Activated T-helper 1 cell treated with anti-CD3 and anti-CD28 coated beads, Interleukin-12 subunit alpha, Interleukin-12 subunit beta, Interleukin-2, Interleukin-4 antibody, amounts not matched to agents 30 ng/mL and 10 ng/mL and 1 ng/mL, durations not matched to agents 14 hours and 24 hours and 36 hours (primary cell): ENCODE results near the gene KIF12. TPM values are rescaled to one million over a fixed set of nuclear protein-coding genes. Genes with fewer than 3 reads are reported as not detected.

ENCODE experiments used
- DNase-seq: peaks from one replicate; pipeline ENCODE4 v3.0.0; 2021; ENCODE audit warnings: low spot score
- H3K27ac Mint-ChIP-seq: one replicate; pipeline ENCODE4 v1.8.0; 2021; ENCODE audit warnings: mild to moderate bottlenecking, mixed read lengths
- H3K27me3 Mint-ChIP-seq: one replicate; pipeline ENCODE4 v1.8.0; 2022; ENCODE audit warnings: mild to moderate bottlenecking, moderate library complexity, mixed read lengths; ENCODE audit not compliant: insufficient read depth
- H3K36me3 Mint-ChIP-seq: one replicate; pipeline ENCODE4 v1.8.0; 2021; ENCODE audit warnings: low read depth, mixed read lengths
- H3K4me1 Mint-ChIP-seq: one replicate; pipeline ENCODE4 v1.8.0; 2021; ENCODE audit warnings: low read depth, mixed read lengths
- H3K4me3 Mint-ChIP-seq: one replicate; pipeline ENCODE4 v1.8.0; 2021; ENCODE audit warnings: mild to moderate bottlenecking, moderate library complexity, mixed read lengths
- H3K9me3 Mint-ChIP-seq: one replicate; pipeline ENCODE4 v1.8.0; 2021; ENCODE audit warnings: mixed read lengths
- intact Hi-C: fragments of 100-400 bp; cut with micrococcal nuclease; formaldehyde crosslinking; loops from one replicate; pipeline ENCODE4 v1.15.1; 2024
- total RNA-seq: library from RNA; stranded (reverse); gene quantifications from 2 replicates; pipeline ENCODE4 v1.2.3, GENCODE V29; 2022

Gene KIF12
- total RNA-seq, 1 donor from 2014 or later, result not detected

DNA sequence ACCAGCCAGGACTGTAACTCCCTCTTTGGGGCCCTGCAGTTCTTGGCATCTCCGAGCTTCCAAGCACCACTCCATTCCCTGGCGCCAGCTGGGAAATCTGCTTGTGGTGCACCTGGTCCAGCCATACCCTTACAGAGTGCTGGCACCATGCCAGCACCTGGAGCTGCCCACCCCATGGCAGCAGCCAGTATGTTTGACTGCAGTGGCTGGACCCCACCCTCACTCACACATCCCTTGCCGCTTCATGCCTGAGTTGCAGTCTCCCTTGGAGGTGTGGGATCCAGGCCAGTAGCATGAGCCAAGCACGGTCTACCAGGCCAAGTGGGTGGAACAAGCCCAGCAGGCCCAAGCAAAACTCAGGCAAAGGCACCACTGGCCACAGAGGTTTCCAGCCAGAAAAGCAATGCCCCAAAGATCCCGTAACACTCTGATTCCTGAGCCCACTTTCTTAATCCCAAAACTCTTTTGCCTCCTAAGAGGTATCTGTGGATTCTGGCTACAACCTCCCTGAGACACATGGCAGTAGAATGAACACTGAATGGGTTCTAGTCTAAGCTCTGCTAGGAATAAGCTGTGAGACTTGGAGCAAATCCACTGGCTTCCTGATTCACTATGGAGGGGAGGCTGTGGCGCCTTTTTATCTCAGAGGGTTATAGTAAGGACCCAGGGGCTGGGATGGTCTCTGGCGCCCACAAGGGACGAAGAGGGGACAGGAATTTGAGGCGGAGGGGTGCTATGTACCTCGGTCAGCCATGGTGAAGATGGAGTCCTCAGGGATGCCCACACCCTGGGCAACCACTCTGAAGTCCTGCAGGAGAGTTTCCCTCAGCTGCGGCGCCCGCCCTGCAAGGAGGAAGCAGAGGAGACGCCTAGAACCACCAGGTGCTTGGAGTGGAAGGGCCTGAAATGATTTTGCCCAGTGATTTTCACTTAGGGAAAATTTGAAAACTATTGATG lies 26.6 kb downstream of the KIF12 start:
- no peaks in the 10 kb centered on the region for H3K36me3 Mint-ChIP-seq
- H3K4me1 Mint-ChIP-seq, result no peaks in the 10 kb centered on the region
- H3K4me3 Mint-ChIP-seq, result no peak overlapping the region
- H3K9me3 Mint-ChIP-seq, result no peaks in the 10 kb centered on the region
- no peak for DNase-seq
- peaks cover 1% of the 10 kb centered on the region for H3K27me3 Mint-ChIP-seq
- intact Hi-C loops, result no loop called here
- H3K27ac Mint-ChIP-seq, result no peak overlapping the region

DNA sequence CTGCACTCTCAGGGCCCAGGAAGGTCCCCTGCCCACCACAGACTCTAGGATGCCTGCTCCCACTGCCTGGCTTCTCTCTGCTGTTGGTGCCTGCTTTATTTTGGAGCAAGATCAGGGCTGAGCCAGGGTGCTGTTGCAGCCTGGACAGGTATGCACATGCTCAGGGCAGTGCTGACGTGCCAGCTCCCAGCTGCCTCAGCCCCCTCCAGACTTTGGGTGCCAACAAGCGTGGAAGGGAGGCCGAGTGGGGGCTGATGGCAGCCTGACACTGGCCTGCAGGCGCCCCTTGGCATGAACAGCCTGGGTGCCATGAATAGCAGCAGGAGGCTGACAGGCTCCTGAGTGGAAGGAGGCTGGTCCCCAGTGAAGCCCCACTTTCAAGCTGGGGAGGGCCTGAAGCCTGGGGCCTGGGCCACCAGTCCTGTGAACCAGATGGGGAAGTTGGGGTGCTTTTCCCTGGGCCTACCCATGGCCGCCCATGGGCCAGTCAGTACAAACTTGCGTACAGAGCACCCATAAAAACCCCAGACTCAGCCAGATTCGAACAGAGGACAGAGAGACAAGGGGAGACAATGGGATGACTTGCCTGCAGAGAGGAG lies 27.8 kb downstream of the KIF12 start:
- no peaks in the 10 kb centered on the region for H3K9me3 Mint-ChIP-seq
- no peaks in the 10 kb centered on the region for H3K36me3 Mint-ChIP-seq
- no peaks in the 10 kb centered on the region for H3K4me1 Mint-ChIP-seq
- intact Hi-C loops, result no loop called here
- no peak overlapping the region for H3K27ac Mint-ChIP-seq
- DNase-seq, result no peak
- no peak overlapping the region for H3K4me3 Mint-ChIP-seq
- H3K27me3 Mint-ChIP-seq, result peaks cover 1% of the 10 kb centered on the region

DNA sequence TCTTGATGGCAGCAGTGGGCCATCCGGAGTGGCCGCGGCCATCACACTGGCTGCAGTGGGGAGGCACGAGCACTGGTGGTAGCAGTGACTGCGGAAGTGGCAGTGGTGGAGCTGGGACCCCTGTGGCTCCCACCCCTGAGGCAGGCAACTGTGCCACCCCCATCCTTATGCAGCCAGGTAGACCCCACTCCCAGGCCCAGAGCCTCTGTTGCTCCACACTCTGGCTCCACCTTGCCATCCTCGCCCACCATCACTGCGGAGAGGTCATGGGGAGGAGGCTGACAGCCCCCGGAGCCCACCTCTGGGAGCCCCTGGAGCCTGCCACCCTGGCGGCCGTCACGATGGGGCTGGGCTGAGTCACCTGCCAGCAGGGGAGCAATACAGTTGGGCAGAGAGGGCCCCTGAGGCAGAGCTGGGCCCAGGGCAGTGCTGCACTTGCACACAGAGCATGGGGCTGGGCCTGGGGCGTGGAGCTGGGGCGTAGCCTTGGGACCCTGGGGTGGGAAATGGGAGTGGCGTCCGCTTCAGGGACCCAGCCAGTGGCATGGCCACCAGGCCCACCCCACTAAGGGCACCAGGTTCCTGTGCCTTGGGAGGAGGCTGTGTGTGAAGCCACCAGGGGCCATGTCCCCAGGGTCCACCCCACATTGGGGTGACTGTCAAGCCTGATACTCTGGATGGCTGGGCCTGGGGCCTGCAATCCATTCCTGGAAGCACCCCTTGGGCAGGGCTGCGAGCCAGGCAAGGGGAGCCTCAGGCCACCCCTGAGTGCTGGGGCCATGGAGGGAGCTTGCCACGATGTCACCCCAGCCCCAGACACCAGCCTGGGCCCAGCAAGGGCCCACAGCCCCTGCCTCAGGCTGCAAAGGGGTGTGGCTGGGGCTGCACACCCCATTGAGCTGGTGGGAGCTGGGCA lies 28.6 kb downstream of the KIF12 start:
- H3K27me3 Mint-ChIP-seq, result peaks cover 1% of the 10 kb centered on the region
- H3K27ac Mint-ChIP-seq, result no peak overlapping the region
- H3K4me1 Mint-ChIP-seq, result no peaks in the 10 kb centered on the region
- no peaks in the 10 kb centered on the region for H3K36me3 Mint-ChIP-seq
- intact Hi-C loops, result no loop called here
- no peak overlapping the region for H3K4me3 Mint-ChIP-seq
- H3K9me3 Mint-ChIP-seq, result no peaks in the 10 kb centered on the region
- DNase-seq, result no peak

DNA sequence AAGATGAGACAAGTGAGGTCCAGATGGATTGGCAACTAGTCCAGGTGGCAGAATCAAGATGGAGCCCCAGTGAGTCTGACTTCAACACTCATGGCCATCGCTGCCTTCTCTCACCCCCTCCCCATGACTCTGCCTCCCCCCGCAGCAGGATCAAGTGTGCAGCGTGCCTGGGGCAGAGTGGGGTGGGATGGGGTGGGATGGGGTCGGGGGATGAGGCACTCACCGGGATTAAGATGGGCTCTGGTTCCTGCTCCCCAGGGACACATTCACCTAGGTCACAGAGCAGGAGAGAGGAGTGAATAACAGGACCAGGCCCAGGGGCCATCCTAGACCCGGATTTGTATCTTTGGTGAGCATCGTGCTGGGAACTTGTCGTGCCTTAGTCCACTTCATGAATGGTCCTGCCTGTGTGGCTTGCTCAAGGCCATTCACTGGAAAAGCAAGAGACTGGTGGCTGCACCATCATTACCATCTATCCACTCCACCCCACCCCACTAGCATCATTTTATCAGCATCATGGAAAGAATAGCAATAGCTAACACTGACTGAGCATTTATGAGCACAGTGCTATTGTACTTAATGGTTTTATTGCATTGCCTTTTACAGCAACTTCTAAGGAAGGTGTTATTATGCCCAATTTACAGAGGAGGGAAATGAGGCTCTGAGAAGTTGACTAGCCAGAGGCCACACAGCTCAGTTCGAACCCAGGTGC lies 29.5 kb downstream of the KIF12 start:
- H3K36me3 Mint-ChIP-seq, result no peaks in the 10 kb centered on the region
- no peak overlapping the region for H3K4me3 Mint-ChIP-seq
- H3K27ac Mint-ChIP-seq, result no peak overlapping the region
- no peaks in the 10 kb centered on the region for H3K27me3 Mint-ChIP-seq
- no peaks in the 10 kb centered on the region for H3K9me3 Mint-ChIP-seq
- no peak for DNase-seq
- intact Hi-C loops, result no loop called here
- no peaks in the 10 kb centered on the region for H3K4me1 Mint-ChIP-seq

DNA sequence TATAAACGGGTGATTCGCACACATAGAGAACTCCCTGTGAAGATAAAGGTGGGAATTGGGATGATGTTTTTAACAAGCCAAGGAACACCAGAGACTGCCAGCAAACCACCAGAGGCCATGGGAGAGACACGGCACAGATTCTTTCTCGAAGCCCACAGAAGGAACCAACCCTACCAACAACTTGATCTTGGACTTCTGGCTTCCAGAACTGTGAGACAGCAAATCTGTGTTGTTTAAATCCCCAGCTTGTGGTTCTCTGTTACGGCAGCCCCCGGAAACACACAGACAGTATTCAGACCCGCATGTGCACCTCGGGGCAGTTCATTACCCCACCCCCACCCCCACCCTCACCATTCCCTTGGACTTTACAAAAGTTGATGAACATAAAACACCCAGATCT lies 33.8 kb downstream of the KIF12 start:
- no peak for DNase-seq
- peaks cover 3% of the 10 kb centered on the region for H3K27me3 Mint-ChIP-seq
- no peaks in the 10 kb centered on the region for H3K9me3 Mint-ChIP-seq
- no peaks in the 10 kb centered on the region for H3K36me3 Mint-ChIP-seq
- no peaks in the 10 kb centered on the region for H3K4me1 Mint-ChIP-seq
- H3K4me3 Mint-ChIP-seq, result no peak overlapping the region
- intact Hi-C loops, result no loop called here
- H3K27ac Mint-ChIP-seq, result no peak overlapping the region

DNA sequence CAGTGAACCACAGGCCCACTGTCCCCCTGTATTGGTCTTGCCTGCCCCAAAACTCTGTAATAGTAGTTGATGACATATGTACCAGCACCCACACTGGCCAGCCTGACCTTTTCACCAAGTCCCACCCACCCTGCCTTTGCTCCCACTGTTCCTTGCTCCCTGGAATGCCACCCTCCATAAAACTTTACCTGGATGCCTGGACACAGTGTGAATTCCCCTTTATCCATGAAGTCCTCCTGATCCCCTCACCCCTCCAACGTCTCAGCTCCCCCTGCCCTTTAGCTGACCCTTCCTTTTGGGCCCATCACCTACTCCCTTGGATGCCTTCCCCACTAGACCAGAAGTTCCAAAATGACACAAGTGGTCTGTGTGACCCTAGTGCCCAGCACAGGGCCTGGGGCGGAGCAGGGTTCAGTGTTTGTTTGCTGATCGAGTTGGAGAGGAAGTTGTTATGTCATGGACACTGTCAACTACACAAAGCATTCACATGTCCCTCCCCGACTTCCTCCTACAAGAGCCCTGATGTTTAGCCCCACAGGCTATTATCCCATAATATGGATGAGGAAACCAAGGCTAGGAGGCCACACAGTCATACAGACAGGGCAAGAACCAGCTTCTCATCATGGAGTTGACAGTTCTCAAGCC lies 37.1 kb downstream of the KIF12 start:
- Mint-ChIP-seq H3K27ac (no peak overlapping the region), H3K9me3 (no peaks in the 10 kb centered on the region)

DNA sequence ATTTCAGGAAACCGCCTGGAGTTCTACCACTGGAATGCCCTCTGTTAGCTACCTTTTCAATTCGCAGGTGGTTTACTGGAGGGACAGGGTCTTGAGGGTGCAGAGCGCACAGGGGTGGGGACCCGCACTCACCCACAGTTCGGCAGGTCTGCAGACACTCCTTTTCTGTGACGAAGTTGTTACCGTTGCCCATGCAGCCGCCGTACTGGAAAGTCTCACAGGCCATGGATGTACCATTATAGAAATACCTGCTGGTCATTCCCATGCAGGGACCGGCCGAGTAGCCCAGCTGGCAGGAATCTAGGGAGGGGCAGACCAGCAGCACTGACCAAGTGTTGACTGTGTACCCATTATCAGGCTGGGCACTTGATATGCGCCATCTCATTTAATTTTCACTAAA lies 37.8 kb downstream of the KIF12 start:
- H3K36me3 Mint-ChIP-seq, result no peaks in the 10 kb centered on the region
- intact Hi-C loops, result no loop called here
- no peak overlapping the region for H3K27ac Mint-ChIP-seq
- no peak for DNase-seq
- no peaks in the 10 kb centered on the region for H3K4me1 Mint-ChIP-seq
- no peaks in the 10 kb centered on the region for H3K9me3 Mint-ChIP-seq
- no peak overlapping the region for H3K4me3 Mint-ChIP-seq
- H3K27me3 Mint-ChIP-seq, result peaks cover 5% of the 10 kb centered on the region

More for the DNA sequence above, 37.1 kb downstream of the KIF12 start:
- Mint-ChIP-seq H3K27me3 (peaks cover 5% of the 10 kb centered on the region), H3K4me1 (no peaks in the 10 kb centered on the region), H3K4me3 (no peak overlapping the region), H3K36me3 (no peaks in the 10 kb centered on the region)
- no peak for DNase-seq
- intact Hi-C loops, result no loop called here

DNA sequence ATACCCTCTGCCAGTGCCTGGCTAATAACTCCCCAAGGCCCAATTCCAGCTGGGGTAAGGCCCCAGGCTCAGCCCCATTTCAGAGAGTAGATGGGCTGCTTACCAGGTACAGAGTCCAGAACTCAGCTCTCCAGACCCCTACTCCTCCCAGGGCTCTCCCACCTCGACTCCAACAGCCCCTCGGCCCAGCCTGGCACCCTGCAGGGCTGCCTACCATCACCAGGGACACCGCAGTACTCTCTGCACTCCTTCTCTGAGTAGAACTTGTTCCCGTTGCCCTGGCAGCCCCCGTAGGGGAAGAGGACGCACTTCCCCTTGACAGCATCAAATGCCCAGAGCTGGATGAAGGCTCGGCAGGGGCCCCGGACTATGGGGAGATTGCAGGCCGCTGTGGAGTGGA lies 38.4 kb downstream of the KIF12 start:
- H3K4me3 Mint-ChIP-seq, result no peak overlapping the region
- no peak for DNase-seq
- no peaks in the 10 kb centered on the region for H3K36me3 Mint-ChIP-seq
- no peak overlapping the region for H3K27ac Mint-ChIP-seq
- no peaks in the 10 kb centered on the region for H3K9me3 Mint-ChIP-seq
- intact Hi-C loops, result no loop called here
- H3K27me3 Mint-ChIP-seq, result peaks cover 5% of the 10 kb centered on the region
- no peaks in the 10 kb centered on the region for H3K4me1 Mint-ChIP-seq

DNA sequence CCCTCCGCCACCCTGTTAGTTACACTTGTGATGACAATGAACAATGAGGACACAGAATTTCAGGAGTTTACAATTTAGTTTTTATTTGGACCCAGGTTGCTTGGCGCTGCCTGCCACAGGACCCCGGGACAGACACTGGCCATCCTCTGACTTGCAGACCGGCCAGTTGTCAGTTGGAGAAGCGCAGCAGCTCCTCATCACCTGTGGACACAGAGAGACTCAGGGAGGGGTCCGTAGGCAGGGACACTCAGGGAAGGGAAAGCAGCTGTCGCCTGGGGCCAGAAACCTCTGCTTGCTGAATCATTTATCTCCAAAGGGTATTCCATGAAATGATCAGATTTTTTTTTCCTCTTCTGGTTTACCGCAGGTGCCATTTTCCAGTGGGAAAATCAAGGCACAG lies 39.0 kb downstream of the KIF12 start:
- no peak for DNase-seq
- Mint-ChIP-seq H3K4me3 (no peak overlapping the region), H3K9me3 (no peaks in the 10 kb centered on the region), H3K27ac (no peak overlapping the region), H3K4me1 (no peaks in the 10 kb centered on the region), H3K27me3 (peaks cover 5% of the 10 kb centered on the region), H3K36me3 (no peaks in the 10 kb centered on the region)
- intact Hi-C loops, result no loop called here

DNA sequence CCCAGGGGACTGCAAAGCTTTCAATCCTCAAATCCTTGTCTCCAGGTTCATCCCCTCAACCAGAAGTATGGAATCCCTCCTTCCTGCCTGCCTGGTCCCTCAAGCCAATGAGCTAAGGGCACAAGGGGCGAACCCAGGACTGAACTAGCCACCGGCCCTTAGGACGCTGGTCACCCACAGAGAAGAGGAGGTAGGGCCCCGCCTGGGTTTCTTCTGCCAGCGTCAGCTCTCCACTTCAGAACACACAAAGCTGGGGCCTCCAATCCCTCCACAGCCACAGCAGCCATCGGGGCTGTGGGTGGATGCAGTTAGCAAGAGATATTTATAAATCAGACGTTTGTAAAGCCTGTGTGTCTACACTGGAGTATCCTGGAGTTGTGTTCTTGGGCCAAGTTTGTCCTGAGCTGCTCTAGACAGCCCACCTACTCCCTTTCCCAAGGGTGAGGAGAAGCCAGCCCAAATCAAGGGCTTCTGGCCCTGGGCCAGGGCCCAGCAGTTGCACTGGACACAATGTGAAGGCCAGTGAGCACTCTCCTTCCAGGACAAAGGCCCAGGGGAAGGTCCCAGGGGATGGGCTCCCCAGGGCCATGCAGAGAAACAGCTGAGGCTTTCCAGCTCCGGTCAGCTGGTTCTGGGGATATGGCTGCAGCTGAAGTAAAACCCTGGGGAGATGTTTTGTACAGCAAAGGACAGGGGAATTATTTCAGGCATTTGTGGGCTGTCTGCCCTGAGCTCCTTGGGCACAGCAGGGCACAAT lies 39.9 kb downstream of the KIF12 start:
- Mint-ChIP-seq H3K27ac (no peak overlapping the region), H3K27me3 (peaks cover 5% of the 10 kb centered on the region), H3K4me3 (no peak overlapping the region), H3K9me3 (no peaks in the 10 kb centered on the region), H3K4me1 (no peaks in the 10 kb centered on the region), H3K36me3 (no peaks in the 10 kb centered on the region)
- intact Hi-C loops, result no loop called here
- no peak for DNase-seq

DNA sequence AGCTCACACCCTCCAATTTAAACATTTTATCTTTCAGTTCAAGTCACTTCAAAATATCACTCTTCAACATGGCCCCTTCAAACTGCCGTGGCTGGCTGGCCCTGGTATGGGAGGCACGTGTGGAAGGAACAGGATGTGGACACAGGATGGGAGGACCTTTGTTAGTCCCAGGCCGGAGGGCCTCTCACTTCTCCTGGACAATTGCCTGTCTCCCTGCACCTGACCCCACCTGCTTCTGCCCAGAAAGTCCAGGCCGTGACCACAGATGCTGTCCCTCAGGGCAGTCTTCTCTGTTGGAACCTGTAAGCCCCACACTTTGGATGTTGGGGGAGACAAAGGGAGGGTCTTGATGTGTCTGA lies 40.4 kb downstream of the KIF12 start:
- H3K27me3 Mint-ChIP-seq, result peaks cover 5% of the 10 kb centered on the region
- intact Hi-C loops, result no loop called here
- no peak for DNase-seq
- H3K27ac Mint-ChIP-seq, result no peak overlapping the region
- H3K36me3 Mint-ChIP-seq, result no peaks in the 10 kb centered on the region
- no peaks in the 10 kb centered on the region for H3K9me3 Mint-ChIP-seq
- no peaks in the 10 kb centered on the region for H3K4me1 Mint-ChIP-seq
- H3K4me3 Mint-ChIP-seq, result no peak overlapping the region
